22Rv1 (cell line): ENCODE data around the gene C6orf89.

Experiments
- CTCF ChIP-seq: fragments of 450-650 bp; IDR thresholded peaks from 2 replicates; pipeline ENCODE4 v1.5.1; 2017; ENCODE audit warnings: mild to moderate bottlenecking
- ZFX ChIP-seq: fragments of 450-650 bp; IDR thresholded peaks from 2 replicates; pipeline ENCODE4 v1.6.1; 2017; ENCODE audit warnings: antibody characterized with exemption, borderline replicate concordance

- TF ChIP-seq CTCF: no peak
- no peak for TF ChIP-seq ZFX
Measured at GRCh38 chr6:36955136-36955535, 69.4 kb downstream of the C6orf89 start.
